Activated effector memory CD4-positive, alpha-beta T cell treated with anti-CD3 and anti-CD28 coated beads, Interleukin-2, amount 50 U/mL, for 16 hours (primary cell): Measurements from ENCODE around the gene UGT2B17.
"Not testable (repeated sequence)": the region's sequence is repeated elsewhere in the genome, so short reads cannot be mapped to it uniquely, and the experiment has no call there.

Experiments
- DNase-seq: peaks from one replicate; pipeline ENCODE4 v3.0.0-alpha.2; 2020

UGT2B17 gene

GRCh38 chr4:68568535-68568934 is 7.6 kb downstream of the UGT2B17 start:
- DNase-seq, result not testable (repeated sequence)

- DNase-seq, result not testable (repeated sequence)
Measured at GRCh38 chr4:68566364-68566763, 9.8 kb downstream of the UGT2B17 start.

GRCh38 chr4:68565082-68565481 is 11.0 kb downstream of the UGT2B17 start:
- DNase-seq, result not testable (repeated sequence)

- DNase-seq, result not testable (repeated sequence)
Measured at GRCh38 chr4:68560364-68561070, 15.6 kb downstream of the UGT2B17 start.

- DNase-seq, result not testable (repeated sequence)
Measured at GRCh38 chr4:68553830-68554229, 22.3 kb downstream of the UGT2B17 start.

- not testable (repeated sequence) for DNase-seq
Measured at GRCh38 chr4:68552818-68553811, 23.0 kb downstream of the UGT2B17 start.

- DNase-seq, result not testable (repeated sequence)
Measured at GRCh38 chr4:68542742-68543141, 33.4 kb downstream of the UGT2B17 start.

GRCh38 chr4:68536375-68536774 is 39.7 kb downstream of the UGT2B17 start:
- no peak for DNase-seq

- no peak for DNase-seq
Measured at GRCh38 chr4:68535974-68536373, 40.1 kb downstream of the UGT2B17 start.

GRCh38 chr4:68522232-68522631 is 53.9 kb downstream of the UGT2B17 start:
- DNase-seq, result not testable (repeated sequence)

GRCh38 chr4:68520985-68521384 is 55.1 kb downstream of the UGT2B17 start:
- DNase-seq, result no peak

GRCh38 chr4:68518889-68519288 is 57.2 kb downstream of the UGT2B17 start:
- no peak for DNase-seq

GRCh38 chr4:68505452-68505851 is 70.7 kb downstream of the UGT2B17 start:
- DNase-seq, result not testable (repeated sequence)

- peak; percentile 65 for DNase-seq
Measured at GRCh38 chr4:68504836-68505235, 71.3 kb downstream of the UGT2B17 start.

GRCh38 chr4:68503462-68503861 is 72.7 kb downstream of the UGT2B17 start:
- not testable (repeated sequence) for DNase-seq

- no peak for DNase-seq
Measured at GRCh38 chr4:68499021-68499420, 77.1 kb downstream of the UGT2B17 start.

- peak; percentile 78 for DNase-seq
Measured at GRCh38 chr4:68498413-68499007, 77.6 kb downstream of the UGT2B17 start.

GRCh38 chr4:68494688-68495087 is 81.4 kb downstream of the UGT2B17 start:
- DNase-seq, result no peak

GRCh38 chr4:68490826-68491457 is 85.2 kb downstream of the UGT2B17 start:
- DNase-seq, result no peak

GRCh38 chr4:68489338-68489737 is 86.8 kb downstream of the UGT2B17 start:
- no peak for DNase-seq
